ENCODE measurements around the gene HK1. TPM values are rescaled to one million over a fixed set of nuclear protein-coding genes. Genes with fewer than 3 reads are reported as not detected.
A peak's percentile ranks its signal among the peaks of the same experiment; 100 is the strongest.

The HK1 gene
- total RNA-seq, 1 donor from 2014 or later = 61.3 TPM

DNA sequence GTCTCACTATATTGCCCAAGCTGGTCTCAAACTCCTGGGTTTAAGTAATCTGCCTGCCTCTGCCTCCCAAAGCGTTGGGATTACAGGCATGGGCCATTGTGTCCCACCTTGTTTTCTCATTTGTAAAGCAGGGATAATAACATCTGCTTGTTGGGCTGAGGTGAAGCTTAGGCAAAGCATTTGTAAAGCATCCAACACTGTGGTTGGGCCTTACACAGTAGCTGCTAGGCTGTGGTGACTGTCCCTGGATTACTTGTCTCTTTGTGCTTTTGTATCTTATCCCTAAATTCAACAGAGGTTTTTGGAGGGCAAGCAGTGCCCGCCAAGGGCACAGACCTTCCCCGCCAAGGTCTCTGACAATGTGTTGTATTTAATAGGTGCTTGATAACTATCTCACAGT is 43.8 kb upstream of the HK1 start:
- H3K9me3 Mint-ChIP-seq (ENCODE audit: unreplicated experiment) = no peaks in the 10 kb centered on the region
- no peaks in the 10 kb centered on the region for H3K27me3 Mint-ChIP-seq (ENCODE audit: unreplicated experiment)
- no peaks in the 10 kb centered on the region for H3K36me3 Mint-ChIP-seq (ENCODE audit: unreplicated experiment)
- DNase-seq (ENCODE audit: extremely low spot score, unreplicated experiment) = no peak
- peaks cover 18% of the 10 kb centered on the region for H3K4me1 Mint-ChIP-seq (ENCODE audit: unreplicated experiment)
- no peak overlapping the region for H3K4me3 Mint-ChIP-seq (ENCODE audit: unreplicated experiment)
- H3K27ac Mint-ChIP-seq (ENCODE audit: unreplicated experiment) = no peak overlapping the region
- TF ChIP-seq, protein P1, sequence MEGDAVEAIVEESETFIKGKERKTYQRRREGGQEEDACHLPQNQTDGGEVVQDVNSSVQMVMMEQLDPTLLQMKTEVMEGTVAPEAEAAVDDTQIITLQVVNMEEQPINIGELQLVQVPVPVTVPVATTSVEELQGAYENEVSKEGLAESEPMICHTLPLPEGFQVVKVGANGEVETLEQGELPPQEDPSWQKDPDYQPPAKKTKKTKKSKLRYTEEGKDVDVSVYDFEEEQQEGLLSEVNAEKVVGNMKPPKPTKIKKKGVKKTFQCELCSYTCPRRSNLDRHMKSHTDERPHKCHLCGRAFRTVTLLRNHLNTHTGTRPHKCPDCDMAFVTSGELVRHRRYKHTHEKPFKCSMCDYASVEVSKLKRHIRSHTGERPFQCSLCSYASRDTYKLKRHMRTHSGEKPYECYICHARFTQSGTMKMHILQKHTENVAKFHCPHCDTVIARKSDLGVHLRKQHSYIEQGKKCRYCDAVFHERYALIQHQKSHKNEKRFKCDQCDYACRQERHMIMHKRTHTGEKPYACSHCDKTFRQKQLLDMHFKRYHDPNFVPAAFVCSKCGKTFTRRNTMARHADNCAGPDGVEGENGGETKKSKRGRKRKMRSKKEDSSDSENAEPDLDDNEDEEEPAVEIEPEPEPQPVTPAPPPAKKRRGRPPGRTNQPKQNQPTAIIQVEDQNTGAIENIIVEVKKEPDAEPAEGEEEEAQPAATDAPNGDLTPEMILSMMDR (IDR thresholded peaks at IDR 0.05) = no peak

DNA sequence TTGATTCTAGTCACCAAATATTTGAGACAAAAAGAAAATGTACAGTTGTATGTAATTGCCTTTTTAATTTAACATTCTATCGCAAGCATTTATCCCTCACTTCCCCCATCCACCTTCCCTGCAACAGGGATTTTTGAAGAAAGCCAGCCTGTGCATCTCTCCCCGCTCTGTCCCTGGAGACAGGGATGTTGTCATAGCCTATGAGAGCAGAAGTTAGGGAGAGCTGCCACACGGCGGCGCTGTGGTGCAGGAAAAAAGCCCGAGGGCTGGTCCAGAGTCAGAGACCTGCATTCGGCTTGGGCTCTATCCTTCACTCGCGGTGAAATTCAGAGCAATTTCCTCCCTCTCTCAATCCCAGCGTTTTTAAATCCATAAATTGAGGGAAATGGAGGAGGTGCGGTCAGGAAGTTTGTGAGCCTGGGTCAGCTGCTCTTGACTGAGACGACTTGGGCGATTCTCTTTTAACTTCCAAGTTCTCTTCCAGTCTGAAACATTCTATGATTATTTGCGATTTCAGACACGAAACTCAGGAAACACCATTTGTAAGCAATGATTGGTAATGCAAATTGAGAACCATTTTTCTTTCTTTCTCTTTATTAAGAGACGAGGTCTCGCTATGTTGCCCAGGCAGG is 40.7 kb upstream of the HK1 start:
- DNase-seq (ENCODE audit: extremely low spot score, unreplicated experiment) = peak; percentile 95
- no peak overlapping the region for H3K27ac Mint-ChIP-seq (ENCODE audit: unreplicated experiment)

DNA sequence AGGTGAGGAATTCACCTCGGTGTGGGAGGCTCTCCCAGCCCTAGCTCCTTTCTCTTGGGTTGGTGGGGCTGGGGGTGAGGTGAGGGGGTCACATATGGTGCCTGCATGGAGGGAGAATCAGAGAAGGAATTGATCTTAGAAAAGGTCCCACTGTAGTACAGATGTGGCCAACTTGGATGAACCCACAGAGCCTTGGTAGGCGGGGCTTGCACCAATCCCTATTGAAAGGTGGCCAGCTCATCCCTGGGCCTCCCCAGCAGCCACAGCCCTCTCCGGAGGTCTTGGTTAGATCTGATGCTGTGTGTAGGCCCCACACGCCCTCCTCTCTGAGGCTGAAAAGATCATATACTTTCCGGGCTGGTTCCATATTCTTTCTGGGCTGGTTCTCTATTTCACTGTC is 39.2 kb upstream of the HK1 start:
- DNase-seq (ENCODE audit: extremely low spot score, unreplicated experiment) = no peak
- Mint-ChIP-seq H3K4me3 (ENCODE audit: unreplicated experiment) (no peak overlapping the region), H3K27me3 (ENCODE audit: unreplicated experiment) (no peaks in the 10 kb centered on the region), H3K36me3 (ENCODE audit: unreplicated experiment) (no peaks in the 10 kb centered on the region), H3K9me3 (ENCODE audit: unreplicated experiment) (no peaks in the 10 kb centered on the region), H3K4me1 (ENCODE audit: unreplicated experiment) (peaks cover 10% of the 10 kb centered on the region), H3K27ac (ENCODE audit: unreplicated experiment) (no peak overlapping the region)
- TF ChIP-seq, protein P1 (IDR thresholded peaks at IDR 0.05) = no peak

More for the DNA sequence above, 40.7 kb upstream of the HK1 start:
- H3K36me3 Mint-ChIP-seq (ENCODE audit: unreplicated experiment) = no peaks in the 10 kb centered on the region
- no peaks in the 10 kb centered on the region for H3K9me3 Mint-ChIP-seq (ENCODE audit: unreplicated experiment)
- TF ChIP-seq, protein P1 (IDR thresholded peaks at IDR 0.05) = peak; percentile 96
- H3K4me3 Mint-ChIP-seq (ENCODE audit: unreplicated experiment) = no peak overlapping the region
- peaks cover 12% of the 10 kb centered on the region for H3K4me1 Mint-ChIP-seq (ENCODE audit: unreplicated experiment)
- no peaks in the 10 kb centered on the region for H3K27me3 Mint-ChIP-seq (ENCODE audit: unreplicated experiment)

DNA sequence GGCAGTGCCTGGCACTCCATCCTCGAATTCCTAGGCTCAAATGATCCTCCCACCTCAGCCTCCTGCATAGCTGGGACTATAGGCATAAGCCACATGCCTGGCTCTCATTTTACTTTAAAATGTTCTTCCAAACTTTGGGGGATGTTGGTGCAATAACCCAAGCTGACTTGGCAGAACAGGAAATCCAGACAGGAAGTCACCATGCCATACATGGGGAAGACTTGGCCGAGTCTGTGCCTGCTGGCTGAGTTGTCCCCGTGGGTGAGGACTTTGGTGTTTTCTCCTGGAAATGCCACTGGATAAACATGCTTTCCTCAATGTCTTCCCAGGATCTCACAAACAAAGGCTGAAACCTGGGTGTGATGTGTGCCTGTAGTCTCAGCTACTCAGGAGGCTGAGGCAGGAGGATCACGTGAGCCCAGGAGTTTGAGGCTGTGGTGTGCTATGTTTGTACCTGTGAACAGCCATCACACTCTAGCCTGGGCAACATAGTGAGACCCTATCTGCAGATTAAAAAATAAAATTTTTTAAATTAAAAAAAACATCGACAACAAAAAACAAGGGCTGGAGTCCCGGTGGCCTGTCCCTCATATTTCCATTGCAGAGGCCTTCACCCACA is 38.4 kb upstream of the HK1 start:
- Mint-ChIP-seq H3K36me3 (ENCODE audit: unreplicated experiment) (no peaks in the 10 kb centered on the region), H3K4me3 (ENCODE audit: unreplicated experiment) (no peak overlapping the region), H3K9me3 (ENCODE audit: unreplicated experiment) (no peaks in the 10 kb centered on the region), H3K27ac (ENCODE audit: unreplicated experiment) (no peak overlapping the region), H3K4me1 (ENCODE audit: unreplicated experiment) (peaks cover 10% of the 10 kb centered on the region), H3K27me3 (ENCODE audit: unreplicated experiment) (no peaks in the 10 kb centered on the region)
- no peak for DNase-seq (ENCODE audit: extremely low spot score, unreplicated experiment)
- TF ChIP-seq, protein P1 (IDR thresholded peaks at IDR 0.05) = no peak

DNA sequence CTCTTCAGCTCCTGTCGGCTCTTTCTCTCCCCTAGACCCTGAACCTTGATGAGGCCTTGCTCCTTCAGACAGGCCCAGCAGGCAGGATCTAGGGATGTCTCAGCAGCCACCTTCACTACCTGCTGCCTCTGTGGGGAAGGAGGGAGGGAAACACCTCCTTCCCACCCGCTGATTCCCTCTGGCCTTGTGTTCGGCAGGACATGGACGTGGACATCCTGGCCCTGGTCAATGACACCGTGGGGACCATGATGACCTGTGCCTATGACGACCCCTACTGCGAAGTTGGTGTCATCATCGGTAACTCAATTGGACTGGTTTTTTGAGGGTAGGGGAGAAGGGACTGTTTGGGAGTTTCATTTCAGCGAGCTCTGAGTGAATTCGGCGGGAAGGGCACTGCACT is 37.8 kb upstream of the HK1 start:
- peaks cover 10% of the 10 kb centered on the region for H3K4me1 Mint-ChIP-seq (ENCODE audit: unreplicated experiment)
- no peak overlapping the region for H3K27ac Mint-ChIP-seq (ENCODE audit: unreplicated experiment)
- no peak overlapping the region for H3K4me3 Mint-ChIP-seq (ENCODE audit: unreplicated experiment)
- H3K9me3 Mint-ChIP-seq (ENCODE audit: unreplicated experiment) = no peaks in the 10 kb centered on the region
- H3K36me3 Mint-ChIP-seq (ENCODE audit: unreplicated experiment) = no peaks in the 10 kb centered on the region
- TF ChIP-seq, protein P1 (IDR thresholded peaks at IDR 0.05) = no peak
- H3K27me3 Mint-ChIP-seq (ENCODE audit: unreplicated experiment) = no peaks in the 10 kb centered on the region
- DNase-seq (ENCODE audit: extremely low spot score, unreplicated experiment) = no peak
